Tibial artery (tissue), 4 donors: ENCODE data around the gene KRT75.

Source experiments
- DNase-seq, 2 donors: peaks; one replicate each; pipeline ENCODE4 v3.0.0-alpha.2; 2019
- H3K27ac ChIP-seq, 2 donors: fragments of 200-600 bp; sonication (generic) in 1 of 2; 1 replicate in 1 of 2; 2 replicates in 1 of 2; pipeline ENCODE4 v1.5.1; 2018 to 2019; ENCODE audit warnings: mild to moderate bottlenecking in 1 of 2
- H3K27me3 ChIP-seq, 2 donors: fragments of 200-600 bp; sonication (generic) in 1 of 2; one replicate each; pipeline versions ENCODE4 v1.5.1 to v1.6.0; 2016 to 2019
- H3K36me3 ChIP-seq, 3 donors: fragments of 200-600 bp; sonication (generic) in 2 of 3; one replicate each; pipeline ENCODE4 v1.5.1; 2016 to 2019; ENCODE audit warnings: mild to moderate bottlenecking in 2 of 3
- H3K4me1 ChIP-seq, 4 donors: fragments of 200-600 bp; sonication (generic) in 2 of 4; 1 replicate in 3 of 4; 2 replicates in 1 of 4; pipeline ENCODE4 v1.5.1; 2016 to 2019
- H3K4me3 ChIP-seq, 2 donors: fragments of 200-600 bp; sonication (generic) in 1 of 2; 1 replicate in 1 of 2; 2 replicates in 1 of 2; pipeline ENCODE4 v1.5.1; 2018 to 2019; ENCODE audit warnings: mild to moderate bottlenecking in 2 of 2
- H3K9me3 ChIP-seq, 3 donors: fragments of 200-600 bp; sonication (generic) in 1 of 3; one replicate each; pipeline ENCODE4 v1.5.1; 2016 to 2019
- intact Hi-C: fragments of 100-400 bp; cut with DNase I; formaldehyde crosslinking; loops from one replicate; pipeline ENCODE4 v1.15.0; 2023; ENCODE audit warnings: low total_unique reads
- TF ChIP-seq, protein P1 (sequence below), 2 experiments: fragments of 200-600 bp in 1 of 2; fragments of 450-650 bp in 1 of 2; IDR thresholded peaks; one replicate each; pipeline ENCODE4 v1.5.1; 2017 to 2019; ENCODE audit warnings: antibody characterized with exemption in 2 of 2, mild to moderate bottlenecking in 1 of 2, moderate library complexity in 1 of 2

KRT75 gene

GRCh38 chr12:52444647-52445595 is 10.8 kb upstream of the KRT75 start:
- no peak for DNase-seq
- H3K4me3 ChIP-seq, result no peak overlapping the region
- H3K4me1 ChIP-seq, result no peaks in the 10 kb centered on the region
- H3K9me3 ChIP-seq, result no peaks in the 10 kb centered on the region
- H3K36me3 ChIP-seq, result no peaks in the 10 kb centered on the region
- no peak overlapping the region for H3K27ac ChIP-seq
- peaks cover 0 to 23% of the 10 kb centered on the region in 2 donors for H3K27me3 ChIP-seq
- intact Hi-C loops, result no loop called here
- TF ChIP-seq, protein P1, sequence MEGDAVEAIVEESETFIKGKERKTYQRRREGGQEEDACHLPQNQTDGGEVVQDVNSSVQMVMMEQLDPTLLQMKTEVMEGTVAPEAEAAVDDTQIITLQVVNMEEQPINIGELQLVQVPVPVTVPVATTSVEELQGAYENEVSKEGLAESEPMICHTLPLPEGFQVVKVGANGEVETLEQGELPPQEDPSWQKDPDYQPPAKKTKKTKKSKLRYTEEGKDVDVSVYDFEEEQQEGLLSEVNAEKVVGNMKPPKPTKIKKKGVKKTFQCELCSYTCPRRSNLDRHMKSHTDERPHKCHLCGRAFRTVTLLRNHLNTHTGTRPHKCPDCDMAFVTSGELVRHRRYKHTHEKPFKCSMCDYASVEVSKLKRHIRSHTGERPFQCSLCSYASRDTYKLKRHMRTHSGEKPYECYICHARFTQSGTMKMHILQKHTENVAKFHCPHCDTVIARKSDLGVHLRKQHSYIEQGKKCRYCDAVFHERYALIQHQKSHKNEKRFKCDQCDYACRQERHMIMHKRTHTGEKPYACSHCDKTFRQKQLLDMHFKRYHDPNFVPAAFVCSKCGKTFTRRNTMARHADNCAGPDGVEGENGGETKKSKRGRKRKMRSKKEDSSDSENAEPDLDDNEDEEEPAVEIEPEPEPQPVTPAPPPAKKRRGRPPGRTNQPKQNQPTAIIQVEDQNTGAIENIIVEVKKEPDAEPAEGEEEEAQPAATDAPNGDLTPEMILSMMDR (IDR thresholded peaks at IDR 0.05), result no peak

DNA sequence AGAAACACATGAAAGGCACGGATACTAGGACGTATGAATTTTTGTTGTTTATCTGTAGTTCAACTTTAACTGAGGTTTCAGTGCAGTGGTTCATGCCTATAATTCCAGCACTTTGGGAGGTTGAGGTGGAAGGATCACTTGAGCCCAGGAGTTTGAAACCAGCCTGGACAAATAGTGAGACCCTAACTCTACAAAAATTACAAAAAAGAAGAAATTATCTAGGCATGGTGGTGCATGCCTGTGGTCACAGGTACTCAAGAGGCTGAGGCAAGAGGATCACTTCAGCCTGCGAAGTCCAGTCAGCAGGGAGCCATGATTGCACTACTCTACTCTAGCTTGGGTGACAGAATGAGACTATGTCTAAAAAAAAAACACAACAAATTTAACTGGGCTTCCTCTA is 9.8 kb upstream of the KRT75 start:
- no peaks in the 10 kb centered on the region for H3K9me3 ChIP-seq
- H3K27ac ChIP-seq, result no peak overlapping the region
- intact Hi-C loops, result no loop called here
- TF ChIP-seq, protein P1 (IDR thresholded peaks at IDR 0.05), result no peak
- no peaks in the 10 kb centered on the region for H3K4me1 ChIP-seq
- H3K36me3 ChIP-seq, result no peaks in the 10 kb centered on the region
- H3K4me3 ChIP-seq, result no peak overlapping the region
- peaks cover 0 to 31% of the 10 kb centered on the region in 2 donors for H3K27me3 ChIP-seq
- no peak for DNase-seq

- TF ChIP-seq, protein P1 (IDR thresholded peaks at IDR 0.05), result no peak
- peaks cover 0 to 42% of the 10 kb centered on the region in 2 donors for H3K27me3 ChIP-seq
- no peak overlapping the region for H3K4me3 ChIP-seq
- DNase-seq, result no peak
- H3K4me1 ChIP-seq, result no peaks in the 10 kb centered on the region
- intact Hi-C loops, result no loop called here
- no peaks in the 10 kb centered on the region for H3K36me3 ChIP-seq
- H3K27ac ChIP-seq, result no peak overlapping the region
- H3K9me3 ChIP-seq, result no peaks in the 10 kb centered on the region
These were observed 8.5 kb upstream of the KRT75 start for GRCh38 chr12:52442600-52443061.

DNA sequence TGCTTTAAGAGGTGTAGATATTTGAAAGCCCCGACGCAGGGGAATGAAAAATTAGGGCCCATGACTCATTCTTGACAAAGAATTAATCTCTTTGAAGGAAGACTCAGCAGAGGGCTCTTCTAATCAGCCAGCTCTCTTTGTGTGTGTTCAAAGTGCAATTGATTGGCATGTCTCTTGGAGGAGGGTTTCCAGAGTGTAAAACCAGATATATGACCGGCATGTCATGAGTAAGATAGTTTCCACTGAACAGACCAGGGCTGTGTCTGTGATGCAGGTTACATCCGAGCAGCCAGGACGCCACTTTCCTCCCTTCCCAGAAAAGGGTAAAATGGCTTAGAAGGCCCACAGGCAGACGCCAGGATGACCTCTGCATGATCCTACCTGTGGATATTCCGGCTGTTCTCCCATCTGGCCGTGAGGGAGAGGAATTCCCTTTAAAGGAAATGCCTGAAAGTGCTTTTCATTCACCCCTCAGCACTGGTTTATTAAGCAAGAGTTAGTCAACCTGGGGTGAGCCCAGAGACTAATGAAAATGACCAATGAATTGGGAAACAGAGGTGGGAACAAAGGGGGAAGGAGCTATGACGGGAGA is 7.2 kb upstream of the KRT75 start:
- DNase-seq, result no peak
- H3K9me3 ChIP-seq, result no peaks in the 10 kb centered on the region
- H3K4me1 ChIP-seq, result no peaks in the 10 kb centered on the region
- H3K27ac ChIP-seq, result no peak overlapping the region
- no peak overlapping the region for H3K4me3 ChIP-seq
- intact Hi-C loops, result no loop called here
- H3K36me3 ChIP-seq, result no peaks in the 10 kb centered on the region
- TF ChIP-seq, protein P1 (IDR thresholded peaks at IDR 0.05), result no peak
- H3K27me3 ChIP-seq, result peaks cover 0 to 39% of the 10 kb centered on the region in 2 donors

GRCh38 chr12:52440821-52441319 is 6.7 kb upstream of the KRT75 start:
- Histone ChIP-seq H3K36me3 (no peaks in the 10 kb centered on the region), H3K27me3 (peaks cover 0 to 39% of the 10 kb centered on the region in 2 donors), H3K27ac (no peak overlapping the region), H3K4me1 (no peaks in the 10 kb centered on the region), H3K9me3 (no peaks in the 10 kb centered on the region), H3K4me3 (no peak overlapping the region)
- TF ChIP-seq, protein P1 (IDR thresholded peaks at IDR 0.05), result no peak
- DNase-seq, result no peak
- intact Hi-C loops, result no loop called here
